Mucosa of gallbladder (tissue), 1 donor: ENCODE data around the gene TUBB1. TPM values are rescaled to one million over a fixed set of nuclear protein-coding genes. Genes with fewer than 3 reads are reported as not detected.
"Not testable (repeated sequence)": the region's sequence is repeated elsewhere in the genome, so short reads cannot be mapped to it uniquely, and the experiment has no call there.

ENCODE experiments used
- DNase-seq: peaks from one replicate; pipeline ENCODE4 v3.0.0-alpha.2; 2020; ENCODE audit warnings: low spot score
- total RNA-seq: library from RNA; stranded (reverse); gene quantifications from one replicate; pipeline ENCODE4 v1.2.1, GENCODE V29; 2021
- donor health status: DM: no; HTN: no; CAD: no.

The TUBB1 gene
- total RNA-seq, 1 donor from 2014 or later, result 0.09 TPM

DNA sequence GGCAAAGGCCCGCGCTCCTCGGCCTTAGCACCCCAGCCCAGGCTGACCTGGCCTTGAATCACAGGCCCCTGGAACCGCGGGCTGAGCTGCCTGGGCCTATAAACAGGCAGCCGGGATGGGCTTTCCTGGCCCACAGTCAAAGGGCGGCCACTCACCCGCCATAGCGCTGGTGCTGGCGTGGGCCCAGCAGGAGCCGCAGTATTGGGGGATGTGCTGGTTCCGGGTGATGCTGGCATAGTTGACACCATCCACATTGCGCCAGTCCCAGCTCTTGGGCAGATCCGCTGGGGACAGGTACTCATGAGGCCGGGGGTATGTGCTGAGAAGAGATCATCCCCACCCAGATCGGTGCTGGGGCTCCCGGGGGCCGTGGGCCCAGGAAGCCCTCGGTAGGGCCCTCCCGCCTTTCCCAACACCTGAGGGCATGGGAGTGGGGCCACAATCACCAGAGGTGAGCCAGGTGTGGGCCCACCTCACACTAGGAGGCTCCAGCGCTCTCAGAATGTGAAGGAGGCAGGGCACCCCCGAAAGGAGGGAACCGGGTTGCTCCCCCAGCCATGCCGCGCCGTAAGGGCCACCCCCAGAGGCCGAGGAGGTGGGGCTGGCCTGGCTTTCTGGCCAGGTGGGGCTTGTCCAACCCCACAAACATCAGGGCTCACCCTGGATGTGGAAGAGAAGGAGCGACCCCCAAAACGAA, 12.9 kb upstream of the TUBB1 start:
- no peak for DNase-seq

DNA sequence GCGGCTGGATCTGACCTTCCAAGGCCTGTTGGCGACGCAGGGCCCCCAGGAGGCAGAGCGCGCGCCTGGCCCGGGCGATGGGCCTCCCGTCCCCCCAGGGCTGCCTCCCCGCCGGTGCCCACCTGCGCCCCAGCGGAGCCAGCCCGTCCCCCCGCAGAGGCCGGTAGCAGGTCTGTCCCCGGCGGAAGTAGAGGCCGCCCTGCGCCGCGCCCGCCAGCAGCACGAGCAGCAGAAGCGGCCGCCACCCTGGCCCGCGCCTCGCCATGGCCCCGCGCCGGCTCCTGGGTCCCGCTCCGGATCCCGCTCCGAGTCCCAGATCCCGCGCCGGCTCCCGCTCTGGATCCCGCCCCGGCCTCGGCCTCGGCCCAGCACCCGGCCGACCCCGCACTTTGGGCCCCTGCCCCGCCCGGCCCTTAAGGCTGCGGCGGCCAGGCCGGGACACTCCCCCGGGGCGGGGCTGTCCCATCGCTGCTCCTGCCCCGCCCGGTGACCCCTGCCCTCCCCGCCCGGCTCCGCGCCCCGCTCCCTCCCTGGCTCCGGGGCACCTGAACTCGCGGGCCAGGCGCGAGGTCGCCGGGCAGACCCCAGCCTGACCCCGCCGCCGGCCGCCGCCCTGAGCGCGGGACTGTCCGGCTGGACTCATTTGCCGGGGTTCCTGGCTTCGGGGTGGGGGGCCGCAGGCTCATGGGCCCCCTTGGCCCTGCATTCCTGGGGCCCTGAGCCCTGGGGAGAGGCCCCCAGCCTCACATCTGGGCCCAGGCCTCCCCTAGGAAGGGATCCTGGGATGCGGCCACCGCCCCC, 12.2 kb upstream of the TUBB1 start, which contains the start of gene CTSZ:
TSS of gene CTSZ (minus strand) at position 391 of the 801 bp plus-strand sequence. CDS start at position 265, 126 bp downstream.
- peak; percentile 29 for DNase-seq

DNA sequence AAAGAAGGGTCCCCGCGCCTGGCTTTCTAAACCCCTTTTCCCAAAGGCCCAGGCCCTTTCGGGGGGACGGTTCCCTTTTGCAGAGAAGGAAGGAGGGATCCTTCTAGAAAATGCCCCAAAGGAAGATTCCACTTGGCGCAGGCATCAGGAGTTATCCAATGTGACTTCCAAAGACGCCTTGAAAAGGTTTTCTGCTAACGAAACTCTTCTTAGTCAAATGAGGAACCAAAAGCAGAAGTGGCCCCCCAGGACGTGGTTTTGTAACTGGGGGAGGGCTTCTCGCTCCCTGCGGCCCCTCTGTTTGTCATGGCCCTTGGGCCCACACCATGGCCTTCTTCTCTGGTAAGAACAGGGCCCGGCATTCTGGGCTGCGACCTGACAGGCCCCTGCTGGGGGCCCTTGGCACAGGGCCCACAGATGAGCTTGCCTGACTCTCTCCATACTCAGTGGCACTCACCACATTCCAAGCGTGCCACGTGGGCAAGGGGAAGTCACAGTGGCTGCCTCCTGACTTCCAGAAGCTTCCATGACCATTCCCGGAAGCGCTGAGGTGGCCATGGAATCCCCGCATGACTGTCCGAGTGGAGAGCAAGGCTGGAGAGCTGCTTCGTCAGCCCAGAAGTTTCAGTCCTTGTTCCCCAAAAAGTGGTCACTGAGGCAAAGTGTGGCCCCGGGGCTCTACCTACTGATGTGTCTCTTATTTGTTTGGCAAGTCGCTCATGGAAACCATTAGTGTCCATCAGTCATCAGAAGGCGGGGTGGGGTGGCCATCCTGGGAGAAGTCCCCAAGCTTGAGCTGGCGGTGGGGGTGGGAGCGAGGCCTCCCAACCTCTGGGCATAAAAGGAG, 11.3 kb upstream of the TUBB1 start:
- peak; percentile 48 for DNase-seq

DNA sequence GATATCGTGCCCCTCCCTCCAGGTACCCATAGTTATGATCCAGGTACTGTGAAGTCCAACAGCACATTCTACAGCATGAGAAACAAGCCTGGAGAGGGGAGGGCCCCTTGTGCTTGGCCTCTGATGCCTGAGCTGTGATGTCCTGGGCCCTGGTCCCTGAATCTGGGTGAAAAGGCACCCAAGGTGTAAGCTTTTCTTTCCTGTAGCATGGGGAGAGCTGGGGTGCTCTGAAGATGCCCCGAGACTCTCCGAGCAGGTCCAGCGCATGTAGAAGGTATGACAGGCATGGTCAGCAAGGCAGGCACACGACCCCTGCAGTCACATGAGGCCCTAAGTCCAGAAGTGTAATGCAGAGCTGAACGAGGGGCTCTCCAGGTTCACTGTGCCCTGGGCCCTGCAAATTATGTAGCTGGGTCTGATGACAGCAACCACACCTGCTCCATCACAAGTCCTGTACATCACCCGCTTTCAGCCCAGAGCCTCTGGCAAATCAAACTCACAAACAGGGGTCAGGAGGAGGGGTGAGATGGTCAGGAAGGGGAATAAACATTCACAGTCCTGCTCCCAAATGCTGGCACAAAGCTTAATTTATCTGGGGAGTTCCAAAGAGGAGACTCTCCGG, 10.4 kb upstream of the TUBB1 start:
- no peak for DNase-seq

DNA sequence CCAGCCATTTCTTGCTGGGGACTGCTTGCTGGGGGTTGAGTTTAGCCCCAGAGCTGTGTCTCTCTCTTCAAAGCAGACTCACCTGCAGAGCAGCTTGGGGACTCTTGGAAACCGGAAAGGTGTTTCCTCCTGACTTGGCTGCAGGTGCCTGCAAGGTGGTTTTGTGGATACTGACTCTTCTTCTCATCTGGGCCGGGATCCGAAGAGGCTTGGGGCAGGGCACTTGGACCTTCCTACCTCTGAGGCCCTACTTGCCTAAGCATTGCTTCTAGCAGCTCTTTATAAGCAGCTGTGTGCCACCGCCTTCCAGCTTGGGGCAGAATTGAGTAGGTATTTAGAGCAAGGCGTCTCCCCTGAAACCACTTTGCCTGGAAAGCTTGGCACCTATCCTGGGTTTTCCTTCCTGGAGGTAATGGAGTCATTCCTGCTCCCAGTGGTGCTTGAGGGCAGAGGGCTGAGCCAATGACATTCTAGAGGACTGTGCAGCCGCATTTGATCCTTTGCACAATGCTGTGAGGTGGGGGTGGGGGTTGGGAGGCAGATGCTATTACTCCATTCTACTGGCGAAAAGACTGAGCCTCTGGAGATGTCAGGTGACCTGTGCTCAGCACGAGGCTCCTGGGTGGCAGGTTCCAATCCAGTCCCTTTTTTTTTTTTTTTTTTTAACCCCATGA, 8.8 kb upstream of the TUBB1 start:
- DNase-seq, result no peak

DNA sequence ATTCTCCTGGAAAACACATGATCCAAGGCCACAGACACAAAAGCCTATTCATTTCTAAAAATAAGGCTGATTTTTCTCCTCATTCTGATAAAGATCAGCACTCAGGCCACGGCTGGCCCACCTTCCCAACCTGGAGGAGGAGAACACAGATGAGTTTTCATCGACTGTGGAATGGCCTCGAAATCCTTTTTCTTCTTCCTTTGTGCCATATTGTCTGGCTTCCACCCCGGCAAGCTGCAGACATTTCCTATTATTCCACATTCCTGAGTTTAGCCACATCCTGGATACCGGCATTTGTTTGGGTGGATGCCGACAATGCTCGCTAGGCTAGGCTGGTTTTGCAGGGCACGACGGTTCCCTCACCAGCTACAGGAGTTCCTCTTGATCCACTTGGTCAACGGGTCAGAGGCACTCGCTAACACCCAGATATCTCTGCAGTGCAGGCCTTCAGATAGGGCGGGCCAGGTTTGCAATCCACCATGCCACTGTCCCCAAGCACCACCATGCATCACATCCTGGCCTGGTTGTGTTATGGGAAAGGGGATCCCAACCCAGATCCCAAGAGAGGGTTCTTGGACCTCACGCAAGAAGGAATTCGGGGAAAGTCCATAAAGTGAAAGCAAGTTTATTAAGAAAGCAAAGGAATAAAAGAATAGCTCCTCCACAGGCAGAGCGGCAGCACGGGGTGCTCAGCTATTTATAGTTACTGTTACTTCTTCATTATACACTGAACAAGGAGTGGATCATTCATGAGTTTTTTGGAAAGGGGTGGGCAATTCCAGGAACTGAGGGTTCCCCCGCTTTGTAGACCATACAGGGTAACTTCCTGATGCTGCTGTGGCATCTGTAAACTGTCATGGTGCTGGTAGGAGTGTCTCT, 8.0 kb upstream of the TUBB1 start:
- no peak for DNase-seq

DNA sequence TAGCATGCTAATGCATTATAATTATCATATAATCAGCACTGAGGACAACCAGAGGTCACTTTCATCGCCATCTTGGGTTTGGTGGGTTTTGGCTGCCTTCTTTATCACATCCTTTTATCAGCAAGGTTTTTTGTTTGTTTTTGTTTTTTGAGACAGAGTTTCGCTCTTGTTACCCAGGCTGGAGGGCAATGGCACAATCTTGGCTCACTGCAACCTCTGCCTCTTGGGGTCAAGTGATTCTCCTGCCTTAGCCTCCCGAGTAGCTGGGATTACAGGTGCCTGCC, 7.4 kb upstream of the TUBB1 start:
- DNase-seq, result not testable (repeated sequence)

DNA sequence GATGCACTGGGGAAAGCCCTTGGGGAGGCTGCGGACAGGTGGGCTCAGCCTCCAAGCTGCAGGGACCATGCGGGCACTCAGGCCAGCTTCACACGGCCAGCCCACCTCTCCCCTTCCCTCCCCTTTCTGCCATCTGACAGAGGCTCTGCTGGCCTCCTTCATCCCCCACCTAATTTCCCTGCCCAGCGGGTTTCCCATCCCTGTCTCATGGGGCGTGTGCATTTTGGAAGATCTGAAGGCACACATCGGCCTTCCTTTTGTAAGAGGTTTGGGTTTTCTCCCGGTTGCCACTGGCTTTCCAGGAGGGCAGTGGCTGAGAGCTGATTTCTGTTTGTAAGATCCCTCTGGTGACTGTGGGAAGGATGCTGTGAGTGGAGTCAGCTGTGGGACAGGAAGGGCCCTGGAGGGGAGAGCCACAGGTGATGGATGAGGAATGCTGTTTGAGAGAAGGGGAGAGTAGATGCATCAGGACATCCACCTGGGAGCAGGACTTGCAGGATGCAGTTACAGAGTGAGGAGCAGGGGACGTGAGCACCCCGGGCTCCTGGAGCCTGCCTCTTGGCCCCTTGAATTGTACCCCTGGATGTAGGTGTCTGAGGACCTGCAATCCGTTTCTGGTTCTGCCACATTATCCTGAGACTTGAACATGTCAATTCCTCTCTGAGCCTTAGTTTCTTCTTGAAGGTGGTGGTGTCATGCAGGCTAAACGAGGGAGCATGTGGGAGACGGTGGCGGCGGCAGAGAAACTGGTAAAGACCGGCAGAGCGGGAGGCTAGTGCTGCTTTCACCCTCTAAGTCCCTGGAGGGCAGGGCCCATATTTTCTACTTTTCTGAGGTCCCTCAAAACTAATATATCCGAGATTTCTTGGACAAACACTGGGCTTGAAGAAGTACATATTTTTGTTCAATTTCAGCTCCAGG, 5.9 kb upstream of the TUBB1 start:
- DNase-seq, result no peak

DNA sequence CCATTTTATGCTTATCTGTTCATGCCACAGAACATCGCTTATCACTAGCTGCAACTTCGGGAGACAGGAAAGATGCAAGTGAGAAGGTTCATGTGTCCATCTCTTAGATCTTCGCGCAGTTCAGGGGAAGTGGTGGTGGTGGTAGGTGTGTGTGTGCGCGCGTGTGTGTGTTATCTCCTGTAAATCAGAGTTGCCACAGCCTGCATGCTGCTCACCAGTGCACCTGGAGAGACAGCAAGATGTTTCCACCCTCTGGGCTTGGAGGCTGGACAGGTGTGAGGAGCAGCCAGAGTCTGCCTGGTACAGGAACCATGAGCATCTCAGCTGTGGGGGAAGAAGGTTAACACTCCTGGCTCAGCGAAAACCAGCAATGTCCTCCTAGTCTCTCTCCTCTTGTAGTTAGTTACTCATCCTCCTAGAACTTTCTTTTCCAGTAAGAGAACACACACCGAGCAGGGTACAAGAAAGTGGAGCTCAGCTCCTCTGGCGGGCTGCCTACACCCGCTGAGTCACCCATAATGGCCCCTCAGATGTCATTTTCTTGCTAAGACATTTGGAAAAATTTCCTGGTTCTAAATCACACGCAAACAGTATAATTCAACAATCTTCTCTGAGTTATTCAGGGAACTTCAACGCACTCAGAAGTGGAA, 5.1 kb upstream of the TUBB1 start:
- no peak for DNase-seq

DNA sequence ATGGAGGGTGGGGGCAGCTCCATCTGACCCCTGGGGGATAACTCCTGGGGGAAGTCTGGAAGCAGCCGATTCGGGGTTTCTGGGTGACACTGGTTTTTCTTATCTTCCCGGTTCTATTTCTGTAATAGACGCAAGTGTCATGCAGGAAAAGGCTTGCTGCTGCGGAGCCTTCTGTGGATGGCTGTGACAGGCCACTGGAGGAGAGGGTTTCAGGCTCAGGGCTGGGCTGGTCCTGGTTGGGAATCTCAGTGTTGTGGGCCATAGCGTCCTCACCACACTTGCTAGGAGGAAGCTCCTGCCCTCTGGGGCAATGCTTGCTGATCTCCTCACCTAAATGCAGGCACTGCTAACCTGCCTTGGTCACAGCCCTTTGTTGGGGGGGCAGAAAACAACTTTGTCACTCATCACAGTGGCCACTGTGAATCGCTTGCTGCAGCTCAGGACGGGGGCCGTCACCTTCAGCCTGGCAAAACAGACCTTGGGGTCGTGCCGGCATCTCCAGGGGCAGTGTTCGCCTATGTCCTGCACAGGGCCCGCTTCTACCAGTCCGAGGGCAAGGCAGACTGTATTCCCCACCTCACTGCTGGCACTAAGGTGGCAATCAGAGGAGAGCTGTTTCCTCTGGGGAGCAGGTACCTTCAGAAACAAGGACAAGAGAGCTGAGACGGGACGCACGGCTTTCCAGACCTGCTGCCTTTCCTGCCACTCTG, 4.4 kb upstream of the TUBB1 start:
- no peak for DNase-seq

DNA sequence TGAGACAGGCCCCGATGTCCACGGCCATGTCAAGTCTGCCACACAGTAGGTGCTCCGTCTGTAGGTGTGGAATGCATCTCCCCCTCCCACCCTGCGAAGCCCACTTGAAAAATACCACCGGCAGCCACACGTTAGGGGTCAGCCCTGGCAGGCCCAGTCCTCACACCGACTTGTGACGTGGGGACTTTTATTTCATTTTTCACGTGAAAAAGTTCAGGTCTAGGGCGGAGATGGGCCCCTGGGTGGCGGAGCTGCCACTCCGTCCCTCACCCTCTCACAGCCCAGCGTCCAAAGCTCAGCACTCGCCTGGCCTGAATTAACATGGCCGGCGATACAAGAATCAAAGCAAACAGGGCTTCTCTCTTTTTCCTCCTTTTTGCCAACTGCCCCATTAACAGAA, 3.8 kb upstream of the TUBB1 start:
- DNase-seq, result no peak

DNA sequence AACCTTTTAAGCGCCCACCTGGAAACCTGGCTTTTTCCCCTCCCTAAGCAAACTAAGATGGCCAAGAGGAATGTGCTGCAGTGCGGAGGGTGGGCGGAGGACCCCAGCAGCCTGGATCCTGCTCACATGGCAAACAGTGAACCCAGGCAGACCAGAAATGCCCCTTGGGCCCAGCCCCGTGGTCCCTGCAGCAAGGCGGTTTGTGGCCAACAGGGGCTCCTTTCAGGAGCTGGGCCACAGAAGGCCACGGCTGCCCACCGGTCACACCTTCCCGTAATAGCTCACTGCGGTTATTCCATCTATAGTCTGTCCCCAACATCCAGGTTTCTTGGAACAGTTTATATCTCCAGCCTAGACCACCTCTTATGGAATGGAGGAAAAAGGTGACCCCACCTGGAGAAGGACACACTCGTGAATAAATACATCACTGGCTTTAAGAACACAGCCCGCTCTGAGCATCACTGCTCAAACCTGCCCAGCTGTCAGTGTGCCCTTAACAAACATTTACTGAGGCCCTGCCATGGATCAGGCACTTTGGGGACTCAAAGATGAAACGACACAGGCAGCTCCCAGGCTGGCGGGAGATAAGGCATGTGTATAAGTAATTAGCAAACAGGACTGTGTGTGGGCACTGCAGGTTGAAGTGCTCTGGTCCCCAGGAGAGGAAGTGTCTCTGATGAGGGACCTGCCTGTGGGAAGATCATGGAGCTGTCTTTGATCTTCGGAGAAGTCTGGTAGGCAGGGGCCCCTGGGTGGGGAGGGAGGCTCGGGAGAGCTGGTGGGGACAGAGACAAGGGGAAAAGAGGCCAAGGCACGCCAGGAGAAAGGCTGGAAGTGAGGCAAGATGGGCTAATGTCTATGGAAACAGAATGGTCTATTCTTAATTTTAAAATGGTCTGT, 3.2 kb upstream of the TUBB1 start:
- no peak for DNase-seq

DNA sequence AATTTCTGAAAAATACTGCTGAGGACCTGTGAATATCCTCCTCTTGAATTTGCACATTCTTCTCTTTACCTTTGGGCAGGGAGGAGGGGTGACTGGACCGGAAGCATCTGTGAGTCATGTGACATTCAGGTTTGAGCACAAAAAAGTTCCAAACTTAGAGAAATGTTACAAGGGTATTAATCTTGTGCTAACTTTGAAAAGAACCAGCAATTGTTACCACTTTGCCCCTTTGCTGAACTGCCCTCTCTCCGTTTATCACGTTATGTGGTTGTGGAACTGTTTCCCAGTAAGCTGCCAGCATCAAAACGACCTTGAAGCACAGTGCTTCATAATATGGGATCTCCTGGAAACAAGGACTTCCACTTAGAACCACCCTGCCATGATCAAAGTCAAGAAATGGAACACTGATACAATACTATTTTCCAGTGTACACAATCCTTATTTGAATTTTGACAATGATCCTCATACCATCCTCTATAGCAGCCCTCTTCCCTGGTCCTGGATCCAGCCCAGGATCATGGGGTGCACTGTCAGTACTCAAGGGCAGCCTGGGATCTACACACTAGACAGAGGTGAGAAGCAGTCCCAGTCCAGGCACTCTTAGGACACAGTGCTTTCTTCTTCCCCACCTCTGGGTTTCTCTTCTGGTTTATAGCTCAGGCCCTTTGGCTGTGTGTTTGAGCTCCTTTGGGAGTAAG, 2.3 kb upstream of the TUBB1 start:
- no peak for DNase-seq

DNA sequence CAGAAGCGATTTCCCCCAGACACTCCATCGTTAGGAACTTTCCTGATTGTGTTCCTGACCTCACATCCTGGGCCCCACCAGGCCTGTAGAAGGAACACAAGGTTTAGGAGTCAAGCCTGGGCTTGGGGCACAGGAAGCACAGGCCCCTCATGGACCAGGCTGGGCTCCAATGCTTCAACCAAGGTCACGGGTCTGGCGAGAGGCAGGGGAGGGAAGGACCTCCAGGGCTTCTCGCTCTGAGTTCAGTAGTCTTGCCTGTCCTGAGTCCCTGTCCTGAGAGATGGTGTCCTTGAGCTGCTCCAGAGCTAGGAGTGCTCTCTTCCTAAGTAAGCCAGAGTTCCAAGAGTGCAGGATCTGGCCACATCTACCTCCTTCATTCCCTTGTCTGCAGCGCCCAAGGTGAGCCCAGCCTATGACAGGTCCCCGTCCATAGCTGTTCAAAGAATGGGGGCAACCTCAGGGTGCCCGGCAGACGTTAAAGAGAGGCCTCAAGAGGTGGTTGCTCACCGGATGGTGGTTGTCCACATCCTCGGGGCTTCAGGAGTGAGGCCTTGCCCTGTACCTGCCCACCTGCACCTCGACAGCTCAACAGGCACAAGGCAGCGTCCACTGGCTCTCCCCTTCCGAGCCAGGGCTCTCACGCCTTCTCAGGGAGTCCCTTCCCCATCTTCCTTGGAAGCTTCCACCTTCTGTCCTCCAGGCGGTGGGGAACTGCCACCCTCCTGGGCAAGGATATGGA, 1.6 kb upstream of the TUBB1 start:
- no peak for DNase-seq

DNA sequence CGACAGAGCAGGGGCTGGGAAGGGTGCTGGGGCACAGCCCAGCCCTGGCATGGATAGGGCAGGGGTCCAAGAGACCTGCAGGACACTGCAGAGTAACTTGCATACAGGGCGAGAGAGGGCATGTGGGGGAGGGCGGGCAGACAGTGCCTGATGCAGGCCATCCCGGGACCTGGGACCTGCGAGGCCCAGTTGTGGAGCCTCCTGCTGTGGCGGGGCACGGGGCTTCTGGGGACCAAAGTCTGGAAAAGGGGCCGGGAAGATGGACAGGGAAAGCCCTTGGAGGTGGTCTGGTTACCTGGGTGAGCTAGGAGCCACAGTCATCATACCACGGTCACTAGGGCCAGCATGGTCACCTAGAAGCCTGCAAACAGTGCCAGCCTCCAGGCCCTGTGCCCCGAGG, 412 bp upstream of the TUBB1 start:
- DNase-seq, result no peak
